ENCODE data around the gene NAPSA. TPM values are rescaled to one million over a fixed set of nuclear protein-coding genes. Genes with fewer than 3 reads are reported as not detected.

NAPSA gene
- total RNA-seq, 4 donors from 2014 or later = 0.17 to 3.7 (median 0.81) TPM

GRCh38 chr19:50362030-50362412 lies 3.4 kb downstream of the NAPSA start:
- Histone ChIP-seq H3K27me3 (no peaks in the 10 kb centered on the region), H3K9me3 (no peaks in the 10 kb centered on the region), H3K27ac (replicated peaks in 1 of 4) (no peak overlapping the region), H3K36me3 (no peaks in the 10 kb centered on the region), H3K4me1 (peaks cover 3 to 17% (median 15%) of the 10 kb centered on the region in 4 donors), H3K4me3 (no peak overlapping the region)
- no peak for DNase-seq (ENCODE audit: extremely low spot score)
- intact Hi-C loops (cut with DNase I) = no loop called here
- no peak for TF ChIP-seq CTCF (IDR thresholded peaks at IDR 0.05)
- TF ChIP-seq POLR2A (IDR thresholded peaks at IDR 0.05; ENCODE audit: low read depth) = no peak
- TF ChIP-seq POLR2AphosphoS5 (IDR thresholded peaks at IDR 0.05) = no peak
- no peak for TF ChIP-seq EP300 (IDR thresholded peaks at IDR 0.05)
- WGBS = 82% methylated on average over 7 of the region's 7 CpGs

DNA sequence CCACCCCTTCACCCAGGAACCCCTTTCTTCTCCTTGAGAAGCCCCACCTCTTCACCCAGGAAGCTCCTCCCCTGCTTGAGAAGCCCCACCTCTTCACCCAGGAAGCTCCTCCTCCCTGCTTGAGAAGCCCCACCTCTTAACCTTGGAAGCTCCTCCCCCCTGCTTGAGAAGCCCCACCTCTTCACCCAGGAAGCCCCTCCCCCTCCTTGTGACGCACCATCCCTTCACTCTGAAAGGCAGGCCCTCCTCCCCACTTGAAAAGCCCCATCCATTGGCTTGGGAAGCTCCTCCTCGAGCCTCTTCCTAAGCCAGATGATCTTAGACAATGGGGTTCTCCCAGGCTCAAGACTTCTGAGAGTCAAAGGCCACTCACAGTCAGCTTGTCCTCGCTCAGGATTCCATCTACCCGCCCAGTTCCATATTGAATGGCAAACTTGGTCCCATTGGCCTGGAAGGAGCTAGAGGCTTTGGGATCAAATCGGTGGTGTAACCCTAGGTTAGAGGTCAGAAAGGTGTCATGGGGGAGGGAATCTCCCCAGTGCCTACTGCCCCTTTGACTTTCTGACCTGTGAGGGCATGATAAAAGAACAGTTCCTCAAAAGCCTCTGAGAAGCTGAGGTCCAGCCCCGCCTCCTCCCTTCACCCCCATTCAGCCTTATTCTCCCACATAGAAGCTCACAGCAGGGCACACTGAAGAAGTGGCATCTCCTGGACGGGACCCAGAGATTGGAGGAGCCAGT lies 4.0 kb downstream of the NAPSA start:
- TF ChIP-seq POLR2AphosphoS5 (IDR thresholded peaks at IDR 0.05) (no peak), POLR2A (IDR thresholded peaks at IDR 0.05; ENCODE audit: low read depth) (no peak), EP300 (IDR thresholded peaks at IDR 0.05) (no peak), CTCF (IDR thresholded peaks at IDR 0.05) (no peak)
- DNase-seq (ENCODE audit: extremely low spot score) = no peak
- no peaks in the 10 kb centered on the region for H3K27me3 ChIP-seq
- no peaks in the 10 kb centered on the region for H3K36me3 ChIP-seq
- H3K4me1 ChIP-seq = peaks cover 3 to 17% (median 15%) of the 10 kb centered on the region in 4 donors
- intact Hi-C loops (cut with DNase I) = no loop called here
- no peak overlapping the region for H3K27ac ChIP-seq (replicated peaks in 1 of 4)
- WGBS = 93% methylated on average over 4 of the region's 7 CpGs
- no peak overlapping the region for H3K4me3 ChIP-seq
- no peaks in the 10 kb centered on the region for H3K9me3 ChIP-seq

DNA sequence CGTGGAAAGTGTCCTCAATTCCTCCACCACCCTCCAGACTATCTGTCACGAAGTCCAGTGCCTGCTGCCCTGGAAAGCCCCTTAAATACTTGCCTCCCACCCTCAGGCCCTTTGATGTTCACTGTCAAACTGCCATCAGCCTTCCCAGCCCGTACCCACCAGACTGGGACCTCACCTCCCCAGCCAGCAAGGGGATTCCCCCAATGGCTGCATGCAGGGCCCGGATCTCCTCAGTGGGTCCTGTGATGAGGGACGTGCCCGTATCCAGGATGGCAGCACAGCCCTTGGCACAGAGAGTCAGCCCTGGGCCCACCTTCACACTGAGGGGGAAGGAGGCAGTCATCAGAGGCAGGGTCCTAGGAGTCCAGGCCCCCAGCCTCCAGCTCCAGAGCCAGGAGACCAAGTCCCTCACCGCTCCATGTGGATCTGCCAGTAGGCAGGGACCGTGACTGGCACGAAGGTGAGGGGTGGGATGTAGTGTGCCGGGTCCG lies 6.1 kb downstream of the NAPSA start:
- no peaks in the 10 kb centered on the region for H3K9me3 ChIP-seq
- TF ChIP-seq CTCF (IDR thresholded peaks at IDR 0.05) (no peak), EP300 (IDR thresholded peaks at IDR 0.05) (no peak), POLR2A (IDR thresholded peaks at IDR 0.05; ENCODE audit: low read depth) (no peak), POLR2AphosphoS5 (IDR thresholded peaks at IDR 0.05) (no peak)
- WGBS = 97% methylated on average over 7 of the region's 11 CpGs
- H3K27ac ChIP-seq (replicated peaks in 1 of 4) = no peak overlapping the region
- DNase-seq (ENCODE audit: extremely low spot score) = no peak
- intact Hi-C loops (cut with DNase I) = loop anchor here (5.0 kb wide), 1 partner anchor 423 kb away; no protein-coding TSS in a partner anchor
- H3K4me1 ChIP-seq = peaks cover 3 to 17% (median 15%) of the 10 kb centered on the region in 4 donors
- no peaks in the 10 kb centered on the region for H3K27me3 ChIP-seq
- no peaks in the 10 kb centered on the region for H3K36me3 ChIP-seq
- H3K4me3 ChIP-seq = no peak overlapping the region

DNA sequence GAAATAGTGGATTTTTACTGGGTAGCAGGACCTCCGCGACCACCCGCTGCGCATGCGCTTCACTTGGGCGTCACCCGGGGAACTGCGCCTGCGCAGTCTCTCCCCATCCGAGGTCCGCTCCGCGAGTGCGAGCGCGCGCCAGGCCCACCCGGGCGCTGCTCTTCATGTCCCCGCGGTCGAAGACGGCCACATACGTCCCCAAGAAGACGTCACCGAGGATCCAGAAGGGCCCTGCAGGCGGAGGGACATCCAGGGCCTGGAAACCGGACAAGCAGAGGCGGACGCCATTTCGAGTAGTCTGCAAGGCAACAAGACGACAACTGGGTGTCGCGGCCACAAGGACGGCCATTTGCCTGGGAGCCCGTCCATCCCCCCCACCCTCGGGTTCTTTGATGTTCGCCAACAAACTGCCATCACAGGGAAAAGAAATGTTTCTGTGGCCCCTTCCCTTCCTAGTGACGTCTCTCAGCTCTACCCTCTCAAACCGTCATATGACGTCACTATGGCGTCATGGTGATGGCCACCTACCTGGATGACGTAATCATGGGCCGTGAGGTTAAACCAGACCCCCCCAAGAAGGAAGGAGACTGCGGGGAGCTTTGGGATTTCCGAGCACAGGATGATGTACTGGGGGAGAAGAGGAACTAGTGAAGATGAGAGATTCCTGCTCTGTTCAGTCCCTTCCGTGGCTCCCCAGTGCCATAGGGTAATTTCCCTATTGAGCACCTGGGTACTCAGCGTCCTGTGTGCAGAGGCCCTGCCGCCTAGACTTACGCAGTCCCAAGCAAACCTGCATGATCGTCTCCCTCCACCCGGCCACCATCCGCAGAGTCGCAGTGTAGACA lies 6.7 kb downstream of the NAPSA start:
- peak overlapping the region; percentile 44 to 59 (median 52) for H3K4me3 ChIP-seq
- no peaks in the 10 kb centered on the region for H3K36me3 ChIP-seq
- peaks cover 3 to 17% (median 15%) of the 10 kb centered on the region in 4 donors for H3K4me1 ChIP-seq
- no peaks in the 10 kb centered on the region for H3K9me3 ChIP-seq
- DNase-seq (ENCODE audit: extremely low spot score) = no peak
- intact Hi-C loops (cut with DNase I) = loop anchor here (5.0 kb wide), 1 partner anchor 424 kb away; no protein-coding TSS in a partner anchor
- TF ChIP-seq EP300 (IDR thresholded peaks at IDR 0.05) = no peak
- TF ChIP-seq POLR2AphosphoS5 (IDR thresholded peaks at IDR 0.05) = peak; percentile 68 to 82
- H3K27me3 ChIP-seq = no peaks in the 10 kb centered on the region
- WGBS = 31% methylated on average over 54 of the region's 54 CpGs
- peak overlapping the region; percentile 75 to 87 (median 86) for H3K27ac ChIP-seq (replicated peaks in 1 of 4)

Measured in esophagus muscularis mucosa (tissue), 4 donors.